Measurements from ENCODE around the gene DNAH6. TPM values are rescaled to one million over a fixed set of nuclear protein-coding genes. Genes with fewer than 3 reads are reported as not detected.
A peak's percentile ranks its signal among the peaks of the same experiment; 100 is the strongest.

The DNAH6 gene
- total RNA-seq, 1 experiment from 2014 or later, result not detected

- ChIA-PET POLR2A (ENCODE audit: unreplicated experiment) (no interaction called here), CTCF (no interaction called here)
- Histone ChIP-seq H3K27ac (ENCODE audit: low read length) (no peak overlapping the region), H3K4me2 (ENCODE audit: low read length) (no peak overlapping the region), H3K4me1 (ENCODE audit: insufficient read depth, low read length) (no peaks in the 10 kb centered on the region), H3K4me3 (ENCODE audit: low read length) (no peak overlapping the region), H3F3A (ENCODE audit: low read length, unreplicated experiment) (no peaks in the 10 kb centered on the region), H3K9me2 (replicated peaks; ENCODE audit: low read length) (no peaks in the 10 kb centered on the region), H3K9ac (ENCODE audit: low read length) (no peak overlapping the region), H2AFZ (ENCODE audit: low read length) (no peak overlapping the region), H3K9me3 (ENCODE audit: low read length) (no peaks in the 10 kb centered on the region), H3K36me3 (ENCODE audit: low read depth, low read length) (no peaks in the 10 kb centered on the region), H3K79me2 (ENCODE audit: low read length) (no peaks in the 10 kb centered on the region), H4K20me1 (ENCODE audit: low read length) (no peaks in the 10 kb centered on the region), H3K27me3 (ENCODE audit: low read length) (0 out of 2 replicates have a peak, but pooled peaks cover 3% of the 10 kb centered on the region)
- TF ChIP-seq EZH2phosphoT487 (IDR thresholded peaks at IDR 0.05; ENCODE audit: borderline replicate concordance, low read length) (no peak), CTCF (conservative IDR thresholded peaks at IDR 0.05; ENCODE audit: low read depth, low read length) (no peak), EZH2 (IDR thresholded peaks at IDR 0.05; ENCODE audit: low read length, unreplicated experiment) (no peak)
- DNase-seq, result no peak
- no TSS peak for BruUV-seq (replicated peaks)
- intact Hi-C loops (cut with micrococcal nuclease), result no loop called here
- ATAC-seq, result peak; percentile 49; the same call in 1 of the 2 replicates
Measured at GRCh38 chr2:84840306-84840705, 324.0 kb downstream of the DNAH6 start.

GRCh38 chr2:84841577-84841976 is 325.3 kb downstream of the DNAH6 start:
- intact Hi-C loops (cut with micrococcal nuclease), result no loop called here
- Histone ChIP-seq H3K9ac (ENCODE audit: low read length) (no peak overlapping the region), H3K4me2 (ENCODE audit: low read length) (no peak overlapping the region), H3K4me3 (ENCODE audit: low read length) (no peak overlapping the region), H3F3A (ENCODE audit: low read length, unreplicated experiment) (no peaks in the 10 kb centered on the region), H4K20me1 (ENCODE audit: low read length) (no peaks in the 10 kb centered on the region), H3K79me2 (ENCODE audit: low read length) (no peaks in the 10 kb centered on the region), H3K27me3 (ENCODE audit: low read length) (0 out of 2 replicates have a peak, but pooled peaks cover 3% of the 10 kb centered on the region), H3K9me3 (ENCODE audit: low read length) (no peaks in the 10 kb centered on the region), H3K27ac (ENCODE audit: low read length) (no peak overlapping the region), H2AFZ (ENCODE audit: low read length) (no peak overlapping the region), H3K36me3 (ENCODE audit: low read depth, low read length) (no peaks in the 10 kb centered on the region), H3K9me2 (replicated peaks; ENCODE audit: low read length) (no peaks in the 10 kb centered on the region), H3K4me1 (ENCODE audit: insufficient read depth, low read length) (no peaks in the 10 kb centered on the region)
- no TSS peak for BruUV-seq (replicated peaks)
- ChIA-PET POLR2A (ENCODE audit: unreplicated experiment) (no interaction called here), CTCF (no interaction called here)
- TF ChIP-seq EZH2phosphoT487 (IDR thresholded peaks at IDR 0.05; ENCODE audit: borderline replicate concordance, low read length) (no peak), CTCF (conservative IDR thresholded peaks at IDR 0.05; ENCODE audit: low read depth, low read length) (no peak), EZH2 (IDR thresholded peaks at IDR 0.05; ENCODE audit: low read length, unreplicated experiment) (no peak)
- ATAC-seq (no peak), DNase-seq (no peak)

DNA sequence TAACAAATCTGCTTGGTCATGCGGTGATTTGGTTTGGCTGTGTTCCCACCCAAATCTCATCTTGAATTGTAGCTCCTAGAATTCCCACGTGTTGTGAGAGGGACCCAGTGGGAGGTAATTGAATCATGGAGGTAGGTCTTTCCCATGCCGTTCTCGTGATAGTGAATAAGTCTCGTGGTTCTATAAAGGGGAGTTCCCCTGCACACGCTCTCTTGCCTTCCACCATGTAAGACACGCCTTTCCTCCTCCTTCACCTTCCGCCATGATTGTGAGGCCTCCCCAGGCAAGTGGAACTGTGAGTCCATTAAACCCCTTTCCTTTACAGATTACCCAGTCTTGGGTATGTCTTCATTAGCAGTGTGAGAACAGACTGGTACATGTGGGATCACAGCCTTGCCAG is 327.8 kb downstream of the DNAH6 start:
- TF ChIP-seq EZH2 (IDR thresholded peaks at IDR 0.05; ENCODE audit: low read length, unreplicated experiment), result no peak
- TF ChIP-seq CTCF (conservative IDR thresholded peaks at IDR 0.05; ENCODE audit: low read depth, low read length), result no peak
- TF ChIP-seq EZH2phosphoT487 (IDR thresholded peaks at IDR 0.05; ENCODE audit: borderline replicate concordance, low read length), result no peak

More for the DNA sequence above, 327.8 kb downstream of the DNAH6 start:
- no TSS peak for BruUV-seq (replicated peaks)
- H3F3A ChIP-seq (ENCODE audit: low read length, unreplicated experiment), result no peaks in the 10 kb centered on the region
- intact Hi-C loops (cut with micrococcal nuclease), result no loop called here
- H4K20me1 ChIP-seq (ENCODE audit: low read length), result no peaks in the 10 kb centered on the region
- CTCF ChIA-PET, result no interaction called here
- H2AFZ ChIP-seq (ENCODE audit: low read length), result no peak overlapping the region
- no peak overlapping the region for H3K27ac ChIP-seq (ENCODE audit: low read length)
- no peak overlapping the region for H3K9ac ChIP-seq (ENCODE audit: low read length)
- H3K27me3 ChIP-seq (ENCODE audit: low read length), result no peaks in the 10 kb centered on the region
- no peaks in the 10 kb centered on the region for H3K9me3 ChIP-seq (ENCODE audit: low read length)
- DNase-seq (no peak), ATAC-seq (no peak)
- H3K4me2 ChIP-seq (ENCODE audit: low read length), result no peak overlapping the region
- H3K4me1 ChIP-seq (ENCODE audit: insufficient read depth, low read length), result peaks cover 5% of the 10 kb centered on the region
- POLR2A ChIA-PET (ENCODE audit: unreplicated experiment), result no interaction called here
- no peak overlapping the region for H3K4me3 ChIP-seq (ENCODE audit: low read length)
- no peaks in the 10 kb centered on the region for H3K36me3 ChIP-seq (ENCODE audit: low read depth, low read length)
- no peaks in the 10 kb centered on the region for H3K9me2 ChIP-seq (replicated peaks; ENCODE audit: low read length)
- no peaks in the 10 kb centered on the region for H3K79me2 ChIP-seq (ENCODE audit: low read length)
